Measurements from ENCODE around the gene ERICH6.

The ERICH6 gene

DNA sequence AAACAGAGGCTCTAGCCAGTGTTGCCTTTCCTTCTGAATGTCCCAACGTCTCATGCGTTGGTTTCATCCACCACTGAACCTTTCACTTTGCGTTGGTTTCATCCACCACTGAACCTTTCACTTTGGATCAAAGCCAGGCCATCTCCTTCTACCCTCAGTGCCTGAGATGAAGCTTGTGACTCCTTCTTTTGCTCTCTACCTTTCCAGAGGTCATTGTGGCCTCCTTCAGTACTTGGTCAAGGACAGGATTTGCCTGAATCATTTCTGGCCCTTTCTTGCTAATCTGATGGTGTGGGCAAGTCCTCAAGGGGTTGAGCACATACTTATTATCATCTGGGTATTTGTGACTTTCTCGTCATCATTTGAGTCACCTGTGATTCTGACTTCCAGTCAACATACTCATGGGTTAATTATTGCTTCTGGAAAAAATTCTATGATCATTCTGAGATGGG, 50.6 kb downstream of the ERICH6 start:
- Histone ChIP-seq H3K4me3 (ENCODE audit: low read length) (no peak overlapping the region), H3K4me2 (ENCODE audit: low read length) (no peak overlapping the region), H3K79me2 (ENCODE audit: control insufficient read depth, low read length) (no peaks in the 10 kb centered on the region), H3K36me3 (ENCODE audit: control insufficient read depth, low read length) (no peaks in the 10 kb centered on the region), H3K9me2 (replicated peaks; ENCODE audit: control insufficient read depth, low read length) (no peaks in the 10 kb centered on the region), H3K27ac (ENCODE audit: low read depth, low read length) (no peak overlapping the region), H3K9me3 (ENCODE audit: control insufficient read depth, insufficient read depth, low read length) (no peaks in the 10 kb centered on the region), H3K27me3 (ENCODE audit: control insufficient read depth, low read length) (peaks cover 14% of the 10 kb centered on the region), H3K4me1 (ENCODE audit: control insufficient read depth, low read length) (no peaks in the 10 kb centered on the region), H3F3A (ENCODE audit: control insufficient read depth, insufficient read depth) (no peaks in the 10 kb centered on the region), H4K20me1 (ENCODE audit: control insufficient read depth, insufficient read depth, low read depth, low read length) (no peaks in the 10 kb centered on the region)
- TF ChIP-seq EZH2phosphoT487 (IDR thresholded peaks at IDR 0.05; ENCODE audit: borderline replicate concordance, low read length) = no peak
- TF ChIP-seq, protein P1, sequence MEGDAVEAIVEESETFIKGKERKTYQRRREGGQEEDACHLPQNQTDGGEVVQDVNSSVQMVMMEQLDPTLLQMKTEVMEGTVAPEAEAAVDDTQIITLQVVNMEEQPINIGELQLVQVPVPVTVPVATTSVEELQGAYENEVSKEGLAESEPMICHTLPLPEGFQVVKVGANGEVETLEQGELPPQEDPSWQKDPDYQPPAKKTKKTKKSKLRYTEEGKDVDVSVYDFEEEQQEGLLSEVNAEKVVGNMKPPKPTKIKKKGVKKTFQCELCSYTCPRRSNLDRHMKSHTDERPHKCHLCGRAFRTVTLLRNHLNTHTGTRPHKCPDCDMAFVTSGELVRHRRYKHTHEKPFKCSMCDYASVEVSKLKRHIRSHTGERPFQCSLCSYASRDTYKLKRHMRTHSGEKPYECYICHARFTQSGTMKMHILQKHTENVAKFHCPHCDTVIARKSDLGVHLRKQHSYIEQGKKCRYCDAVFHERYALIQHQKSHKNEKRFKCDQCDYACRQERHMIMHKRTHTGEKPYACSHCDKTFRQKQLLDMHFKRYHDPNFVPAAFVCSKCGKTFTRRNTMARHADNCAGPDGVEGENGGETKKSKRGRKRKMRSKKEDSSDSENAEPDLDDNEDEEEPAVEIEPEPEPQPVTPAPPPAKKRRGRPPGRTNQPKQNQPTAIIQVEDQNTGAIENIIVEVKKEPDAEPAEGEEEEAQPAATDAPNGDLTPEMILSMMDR (IDR thresholded peaks at IDR 0.05; ENCODE audit: low read depth, low read length, poor library complexity, severe bottlenecking) = no peak

DNA sequence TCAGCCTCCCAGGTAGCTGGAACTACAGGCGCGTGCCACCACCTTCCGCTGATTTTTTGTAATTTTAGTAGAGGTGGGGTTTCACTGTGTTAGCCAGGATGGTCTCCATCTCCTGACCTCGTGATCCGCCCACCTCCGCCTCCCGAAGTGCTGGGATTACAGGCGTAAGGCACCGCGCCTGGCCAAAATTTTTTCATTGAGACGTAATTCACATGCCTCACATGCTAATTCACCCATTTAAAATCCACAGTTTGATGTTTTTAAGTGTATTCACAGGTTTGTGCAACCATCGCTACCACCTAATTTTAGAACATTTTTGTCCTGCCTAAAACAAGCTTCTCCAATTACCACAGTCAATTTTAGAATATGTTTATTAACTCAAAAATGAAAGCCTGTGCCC, 63.5 kb downstream of the ERICH6 start:
- Histone ChIP-seq H3F3A (ENCODE audit: control insufficient read depth, insufficient read depth) (peaks cover 4% of the 10 kb centered on the region; the same call in 1 of the 2 replicates), H3K27me3 (ENCODE audit: control insufficient read depth, low read length) (0 out of 2 replicates have a peak, but pooled peaks cover 3% of the 10 kb centered on the region), H3K4me2 (ENCODE audit: low read length) (no peak overlapping the region), H3K4me1 (ENCODE audit: control insufficient read depth, low read length) (peaks cover 2% of the 10 kb centered on the region), H3K36me3 (ENCODE audit: control insufficient read depth, low read length) (no peaks in the 10 kb centered on the region), H3K4me3 (ENCODE audit: low read length) (no peak overlapping the region), H4K20me1 (ENCODE audit: control insufficient read depth, insufficient read depth, low read depth, low read length) (no peaks in the 10 kb centered on the region), H3K79me2 (ENCODE audit: control insufficient read depth, low read length) (no peaks in the 10 kb centered on the region), H3K9me2 (replicated peaks; ENCODE audit: control insufficient read depth, low read length) (no peaks in the 10 kb centered on the region), H3K27ac (ENCODE audit: low read depth, low read length) (no peak overlapping the region), H3K9me3 (ENCODE audit: control insufficient read depth, insufficient read depth, low read length) (no peaks in the 10 kb centered on the region)
- TF ChIP-seq, protein P1 (IDR thresholded peaks at IDR 0.05; ENCODE audit: low read depth, low read length, poor library complexity, severe bottlenecking) = no peak
- TF ChIP-seq EZH2phosphoT487 (IDR thresholded peaks at IDR 0.05; ENCODE audit: borderline replicate concordance, low read length) = no peak

DNA sequence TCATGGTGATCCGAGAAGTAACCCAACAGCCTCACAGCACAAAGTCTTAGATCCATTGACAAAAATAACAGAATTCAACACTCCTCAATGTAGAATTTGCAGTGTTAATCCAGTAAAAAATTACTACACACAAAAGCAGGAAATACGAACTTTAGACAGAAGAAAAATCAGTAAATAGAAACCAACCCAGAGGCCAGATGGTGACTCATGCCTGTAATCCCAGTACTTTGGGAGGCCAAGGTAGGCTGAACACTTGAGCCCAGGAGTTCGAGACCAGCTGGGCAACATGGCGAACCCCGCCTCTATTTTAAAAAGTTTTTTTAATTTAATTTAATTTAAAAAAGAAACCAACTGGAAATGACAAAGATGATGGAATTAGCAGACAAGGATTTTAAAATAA, 64.5 kb downstream of the ERICH6 start:
- Histone ChIP-seq H3K27ac (ENCODE audit: low read depth, low read length) (no peak overlapping the region), H3K4me3 (ENCODE audit: low read length) (no peak overlapping the region), H3K36me3 (ENCODE audit: control insufficient read depth, low read length) (no peaks in the 10 kb centered on the region), H3K9me3 (ENCODE audit: control insufficient read depth, insufficient read depth, low read length) (no peaks in the 10 kb centered on the region), H3K79me2 (ENCODE audit: control insufficient read depth, low read length) (no peaks in the 10 kb centered on the region), H3K27me3 (ENCODE audit: control insufficient read depth, low read length) (0 out of 2 replicates have a peak, but pooled peaks cover 3% of the 10 kb centered on the region), H4K20me1 (ENCODE audit: control insufficient read depth, insufficient read depth, low read depth, low read length) (no peaks in the 10 kb centered on the region), H3F3A (ENCODE audit: control insufficient read depth, insufficient read depth) (peaks cover 7% of the 10 kb centered on the region), H3K9me2 (replicated peaks; ENCODE audit: control insufficient read depth, low read length) (no peaks in the 10 kb centered on the region), H3K4me2 (ENCODE audit: low read length) (no peak overlapping the region), H3K4me1 (ENCODE audit: control insufficient read depth, low read length) (peaks cover 5% of the 10 kb centered on the region)
- no peak for TF ChIP-seq EZH2phosphoT487 (IDR thresholded peaks at IDR 0.05; ENCODE audit: borderline replicate concordance, low read length)
- TF ChIP-seq, protein P1 (IDR thresholded peaks at IDR 0.05; ENCODE audit: low read depth, low read length, poor library complexity, severe bottlenecking) = no peak
